AG09309 (cell line): ENCODE measurements around the gene LPIN1.
A peak's percentile ranks its signal among the peaks of the same experiment; 100 is the strongest.

Experiments
- DNase-seq: peaks from one replicate; pipeline ENCODE4 v3.0.0-alpha.2; 2010; ENCODE audit warnings: low read depth
- H3K4me3 ChIP-seq: 2 replicates; pipeline ENCODE4 v1.5.1; 2011; ENCODE audit warnings: mild to moderate bottlenecking, low read depth, low read length, moderate library complexity; ENCODE audit not compliant: control insufficient read depth
- CTCF ChIP-seq: IDR thresholded peaks from 2 replicates; pipeline ENCODE4 v1.5.1; 2011; ENCODE audit warnings: mild to moderate bottlenecking, low read depth, low read length, inconsistent platforms; ENCODE audit not compliant: insufficient read depth, control insufficient read depth; ENCODE audit errors: missing control alignments

LPIN1 gene

GRCh38 chr2:11871421-11871820, 125.0 kb downstream of the LPIN1 start:
- no peak for DNase-seq
- no peak for TF ChIP-seq CTCF
- no peak overlapping the region for H3K4me3 ChIP-seq

DNA sequence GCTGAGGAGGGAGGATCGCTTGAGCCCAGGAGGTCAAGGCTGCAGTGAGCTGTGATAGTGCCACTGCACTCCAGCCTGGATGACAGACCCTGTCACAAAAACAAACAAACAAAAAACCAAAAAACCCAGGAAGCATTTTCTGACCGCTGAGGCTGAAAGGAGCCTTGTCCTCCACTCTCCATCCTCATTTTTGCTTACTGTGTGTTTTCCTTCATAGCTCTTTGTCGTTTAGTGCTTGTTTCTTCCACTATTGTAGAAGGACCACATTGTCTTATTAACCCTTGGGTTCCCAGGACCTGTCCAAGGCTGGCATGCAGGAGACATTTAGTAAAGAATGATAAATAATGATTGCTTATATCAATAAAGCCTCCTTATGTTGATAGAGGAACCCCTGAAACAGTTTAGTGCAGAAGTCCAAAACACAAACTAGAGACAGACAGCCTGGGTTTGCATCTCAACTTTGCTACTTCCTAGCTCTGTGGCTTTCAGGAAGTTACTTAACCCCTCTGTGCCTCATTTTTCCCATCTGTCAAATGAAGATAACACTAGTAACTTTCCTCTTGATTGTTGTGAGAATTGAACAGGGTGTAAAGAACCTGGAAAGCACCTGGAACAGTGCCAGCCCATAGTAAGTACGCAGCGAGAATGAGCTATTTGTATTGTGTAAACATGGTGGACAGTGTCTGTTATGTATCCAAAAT, 126.0 kb downstream of the LPIN1 start:
- DNase-seq: no peak
- H3K4me3 ChIP-seq: no peak overlapping the region
- no peak for TF ChIP-seq CTCF

- no peak overlapping the region for H3K4me3 ChIP-seq
- no peak for TF ChIP-seq CTCF
- no peak for DNase-seq
These were observed 126.5 kb downstream of the LPIN1 start for GRCh38 chr2:11872948-11873269.

DNA sequence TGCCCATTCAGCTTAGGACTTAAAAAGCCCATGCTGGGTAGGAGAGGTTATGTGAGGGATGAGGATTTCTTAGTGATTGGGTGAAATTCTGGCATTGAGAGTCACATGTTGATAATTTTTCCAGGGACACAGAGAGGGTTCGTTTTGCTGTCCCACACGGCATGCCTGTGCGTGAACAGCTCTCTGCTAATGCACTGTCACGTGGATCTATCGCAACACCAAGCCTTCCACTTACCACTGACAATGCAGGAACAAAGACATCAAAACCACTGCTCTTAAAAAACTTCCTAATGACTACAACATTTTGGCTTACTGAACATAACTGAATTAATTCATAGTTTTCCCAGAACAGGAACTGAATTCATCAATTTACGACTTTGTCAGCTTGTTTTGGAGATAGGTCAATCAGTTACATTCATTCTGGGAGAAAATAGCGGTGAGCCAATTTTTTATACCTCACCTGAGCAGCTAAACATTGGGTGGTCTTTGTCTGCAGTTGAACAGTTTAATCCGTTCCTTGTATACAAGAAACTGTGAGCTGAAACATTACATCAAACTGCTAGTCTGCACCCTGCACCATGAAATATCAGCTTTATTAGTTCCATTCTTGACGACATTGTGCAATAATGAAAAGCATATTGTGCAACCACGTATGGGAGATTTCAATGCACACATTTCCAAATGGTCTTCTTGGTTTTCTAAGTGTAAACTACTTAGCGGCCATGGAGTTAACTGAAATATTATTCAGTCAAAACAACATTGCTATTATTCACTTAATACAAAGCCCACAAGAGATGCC, 127.1 kb downstream of the LPIN1 start:
- DNase-seq: peak; percentile 24
- H3K4me3 ChIP-seq: no peak overlapping the region
- TF ChIP-seq CTCF: no peak

DNA sequence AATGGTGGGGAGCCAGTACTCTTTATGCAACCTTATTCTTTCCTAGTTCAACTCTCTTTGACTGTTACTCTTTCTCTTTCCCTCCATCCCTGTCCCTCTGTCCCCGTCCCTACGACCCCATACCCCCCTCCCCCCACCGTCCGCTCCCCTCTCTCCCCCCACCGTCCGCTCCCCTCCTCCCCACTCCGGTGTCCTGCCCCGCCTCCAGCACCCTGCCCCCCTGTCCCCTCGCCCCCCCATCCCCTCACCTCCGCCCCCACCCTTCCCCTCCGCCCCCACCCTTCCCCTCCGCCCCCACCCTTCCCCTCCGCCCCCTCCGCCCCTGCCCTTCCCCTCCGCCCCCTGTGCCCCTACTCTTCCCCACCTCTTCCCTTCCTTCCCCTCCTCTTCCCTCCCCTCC, 128.4 kb downstream of the LPIN1 start:
- DNase-seq: no peak
- no peak for TF ChIP-seq CTCF
- no peak overlapping the region for H3K4me3 ChIP-seq

DNA sequence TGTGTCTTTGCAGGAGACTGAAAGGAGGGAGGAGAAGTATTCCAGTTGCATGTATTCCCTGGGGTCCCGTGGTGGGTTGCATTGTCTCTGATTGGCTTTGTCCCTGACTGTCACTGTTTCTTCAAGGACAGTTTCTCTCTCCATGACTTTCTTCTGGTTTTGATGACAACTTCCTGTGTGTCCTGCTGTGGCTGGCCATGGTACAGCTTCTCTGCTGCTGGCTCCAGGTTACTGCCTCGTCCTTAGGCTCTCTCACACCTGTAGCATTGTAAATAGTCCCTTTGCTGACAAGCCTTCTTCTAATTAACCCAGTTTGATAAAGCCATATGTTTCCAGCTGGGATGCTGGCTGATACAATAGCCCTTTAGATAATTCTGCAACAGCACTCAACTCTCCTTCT, 129.0 kb downstream of the LPIN1 start:
- no peak for TF ChIP-seq CTCF
- no peak for DNase-seq
- no peak overlapping the region for H3K4me3 ChIP-seq
